T-helper 9 cell (primary cell): Measurements from ENCODE around the gene CCNY.

Source experiments
- DNase-seq: peaks from one replicate; pipeline ENCODE4 v3.0.0-alpha.2; 2020

The CCNY gene

GRCh38 chr10:35356725-35357092 is 20.4 kb downstream of the CCNY start:
- DNase-seq: no peak

- no peak for DNase-seq
Observed at GRCh38 chr10:35359056-35359455, 22.7 kb downstream of the CCNY start.

- no peak for DNase-seq
Observed at GRCh38 chr10:35359873-35360272, 23.6 kb downstream of the CCNY start.

GRCh38 chr10:35362701-35363350 is 26.5 kb downstream of the CCNY start:
- DNase-seq: no peak

GRCh38 chr10:35363587-35363986 is 27.3 kb downstream of the CCNY start:
- DNase-seq: no peak

- DNase-seq: no peak
Observed at GRCh38 chr10:35364808-35365207, 28.5 kb downstream of the CCNY start.

- no peak for DNase-seq
Observed at GRCh38 chr10:35365994-35366393, 29.7 kb downstream of the CCNY start.

- DNase-seq: no peak
Observed at GRCh38 chr10:35367107-35367859, 31.0 kb downstream of the CCNY start.

- DNase-seq: no peak
Observed at GRCh38 chr10:35367982-35368381, 31.7 kb downstream of the CCNY start.

- no peak for DNase-seq
Observed at GRCh38 chr10:35368485-35369048, 32.3 kb downstream of the CCNY start.

GRCh38 chr10:35369049-35369611 is 32.8 kb downstream of the CCNY start:
- DNase-seq: no peak

- DNase-seq: no peak
Observed at GRCh38 chr10:35371731-35372130, 35.4 kb downstream of the CCNY start.

- no peak for DNase-seq
Observed at GRCh38 chr10:35372329-35372728, 36.0 kb downstream of the CCNY start.

GRCh38 chr10:35375091-35375765 is 38.9 kb downstream of the CCNY start:
- no peak for DNase-seq

- DNase-seq: no peak
Observed at GRCh38 chr10:35377050-35377728, 40.9 kb downstream of the CCNY start.

GRCh38 chr10:35378541-35379210 is 42.4 kb downstream of the CCNY start:
- DNase-seq: no peak

GRCh38 chr10:35379226-35380137 is 43.2 kb downstream of the CCNY start:
- no peak for DNase-seq

- DNase-seq: no peak
Observed at GRCh38 chr10:35382096-35382495, 45.8 kb downstream of the CCNY start.

- DNase-seq: no peak
Observed at GRCh38 chr10:35384265-35384868, 48.1 kb downstream of the CCNY start.

- no peak for DNase-seq
Observed at GRCh38 chr10:35386594-35387174, 50.4 kb downstream of the CCNY start.
